Measurements from ENCODE around the gene TAF3.

Gene TAF3

GRCh38 chr10:8035641-8036470 is 217.6 kb downstream of the TAF3 start:
- Histone ChIP-seq H3K4me3 (ENCODE audit: low read length) (no peak overlapping the region), H3K4me1 (ENCODE audit: control insufficient read depth, insufficient read depth, low read length) (peaks cover 3% of the 10 kb centered on the region), H3K36me3 (ENCODE audit: control insufficient read depth, insufficient read depth, low read length, severe bottlenecking) (no peaks in the 10 kb centered on the region), H3K27me3 (replicated peaks; ENCODE audit: control insufficient read depth, insufficient read depth, low read length) (peaks cover 87% of the 10 kb centered on the region), H3K9me3 (ENCODE audit: control insufficient read depth, low read length) (peaks cover 9% of the 10 kb centered on the region), H3K9ac (ENCODE audit: low read length) (no peak overlapping the region)
- no peak for DNase-seq (ENCODE audit: low read depth)

GRCh38 chr10:8036506-8037198 is 218.3 kb downstream of the TAF3 start:
- Histone ChIP-seq H3K36me3 (ENCODE audit: control insufficient read depth, insufficient read depth, low read length, severe bottlenecking) (no peaks in the 10 kb centered on the region), H3K9me3 (ENCODE audit: control insufficient read depth, low read length) (peaks cover 9% of the 10 kb centered on the region), H3K27me3 (replicated peaks; ENCODE audit: control insufficient read depth, insufficient read depth, low read length) (peaks cover 86% of the 10 kb centered on the region), H3K9ac (ENCODE audit: low read length) (no peak overlapping the region), H3K4me1 (ENCODE audit: control insufficient read depth, insufficient read depth, low read length) (peaks cover 3% of the 10 kb centered on the region), H3K4me3 (ENCODE audit: low read length) (no peak overlapping the region)
- no peak for DNase-seq (ENCODE audit: low read depth)

GRCh38 chr10:8037199-8037801 is 219.0 kb downstream of the TAF3 start:
- no peak overlapping the region for H3K4me3 ChIP-seq (ENCODE audit: low read length)
- H3K9me3 ChIP-seq (ENCODE audit: control insufficient read depth, low read length), result peaks cover 9% of the 10 kb centered on the region
- H3K4me1 ChIP-seq (ENCODE audit: control insufficient read depth, insufficient read depth, low read length), result peaks cover 3% of the 10 kb centered on the region
- no peak overlapping the region for H3K9ac ChIP-seq (ENCODE audit: low read length)
- H3K27me3 ChIP-seq (replicated peaks; ENCODE audit: control insufficient read depth, insufficient read depth, low read length), result peaks cover 88% of the 10 kb centered on the region
- no peaks in the 10 kb centered on the region for H3K36me3 ChIP-seq (ENCODE audit: control insufficient read depth, insufficient read depth, low read length, severe bottlenecking)
- DNase-seq (ENCODE audit: low read depth), result no peak

GRCh38 chr10:8037941-8038894 is 219.9 kb downstream of the TAF3 start:
- H3K9me3 ChIP-seq (ENCODE audit: control insufficient read depth, low read length), result peaks cover 9% of the 10 kb centered on the region

GRCh38 chr10:8039321-8039881 is 221.1 kb downstream of the TAF3 start:
- Histone ChIP-seq H3K4me3 (ENCODE audit: low read length) (no peak overlapping the region), H3K9me3 (ENCODE audit: control insufficient read depth, low read length) (peaks cover 9% of the 10 kb centered on the region), H3K9ac (ENCODE audit: low read length) (no peak overlapping the region), H3K36me3 (ENCODE audit: control insufficient read depth, insufficient read depth, low read length, severe bottlenecking) (no peaks in the 10 kb centered on the region), H3K4me1 (ENCODE audit: control insufficient read depth, insufficient read depth, low read length) (peaks cover 2% of the 10 kb centered on the region), H3K27me3 (replicated peaks; ENCODE audit: control insufficient read depth, insufficient read depth, low read length) (peaks cover 89% of the 10 kb centered on the region)
- DNase-seq (ENCODE audit: low read depth), result no peak

More at GRCh38 chr10:8037941-8038894, 219.9 kb downstream of the TAF3 start:
- Histone ChIP-seq H3K27me3 (replicated peaks; ENCODE audit: control insufficient read depth, insufficient read depth, low read length) (peaks cover 90% of the 10 kb centered on the region), H3K4me1 (ENCODE audit: control insufficient read depth, insufficient read depth, low read length) (peaks cover 3% of the 10 kb centered on the region), H3K36me3 (ENCODE audit: control insufficient read depth, insufficient read depth, low read length, severe bottlenecking) (no peaks in the 10 kb centered on the region), H3K9ac (ENCODE audit: low read length) (no peak overlapping the region), H3K4me3 (ENCODE audit: low read length) (no peak overlapping the region)
- DNase-seq (ENCODE audit: low read depth), result no peak

GRCh38 chr10:8040651-8041050 is 222.3 kb downstream of the TAF3 start:
- H3K4me3 ChIP-seq (ENCODE audit: low read length), result no peak overlapping the region
- peaks cover 93% of the 10 kb centered on the region for H3K27me3 ChIP-seq (replicated peaks; ENCODE audit: control insufficient read depth, insufficient read depth, low read length)

GRCh38 chr10:8041284-8041991 is 223.1 kb downstream of the TAF3 start:
- H3K4me3 ChIP-seq (ENCODE audit: low read length), result no peak overlapping the region
- H3K9me3 ChIP-seq (ENCODE audit: control insufficient read depth, low read length), result peaks cover 9% of the 10 kb centered on the region
- H3K9ac ChIP-seq (ENCODE audit: low read length), result no peak overlapping the region
- no peaks in the 10 kb centered on the region for H3K36me3 ChIP-seq (ENCODE audit: control insufficient read depth, insufficient read depth, low read length, severe bottlenecking)
- DNase-seq (ENCODE audit: low read depth), result no peak
- H3K4me1 ChIP-seq (ENCODE audit: control insufficient read depth, insufficient read depth, low read length), result peaks cover 9% of the 10 kb centered on the region
- H3K27me3 ChIP-seq (replicated peaks; ENCODE audit: control insufficient read depth, insufficient read depth, low read length), result peaks cover 95% of the 10 kb centered on the region

More at GRCh38 chr10:8040651-8041050, 222.3 kb downstream of the TAF3 start:
- peaks cover 9% of the 10 kb centered on the region for H3K9me3 ChIP-seq (ENCODE audit: control insufficient read depth, low read length)
- peaks cover 9% of the 10 kb centered on the region for H3K4me1 ChIP-seq (ENCODE audit: control insufficient read depth, insufficient read depth, low read length)
- no peak overlapping the region for H3K9ac ChIP-seq (ENCODE audit: low read length)
- DNase-seq (ENCODE audit: low read depth), result no peak
- no peaks in the 10 kb centered on the region for H3K36me3 ChIP-seq (ENCODE audit: control insufficient read depth, insufficient read depth, low read length, severe bottlenecking)

- Histone ChIP-seq H3K4me1 (ENCODE audit: control insufficient read depth, insufficient read depth, low read length) (peaks cover 9% of the 10 kb centered on the region), H3K9ac (ENCODE audit: low read length) (no peak overlapping the region), H3K27me3 (replicated peaks; ENCODE audit: control insufficient read depth, insufficient read depth, low read length) (peaks cover 95% of the 10 kb centered on the region), H3K9me3 (ENCODE audit: control insufficient read depth, low read length) (peaks cover 9% of the 10 kb centered on the region), H3K36me3 (ENCODE audit: control insufficient read depth, insufficient read depth, low read length, severe bottlenecking) (no peaks in the 10 kb centered on the region), H3K4me3 (ENCODE audit: low read length) (no peak overlapping the region)
- no peak for DNase-seq (ENCODE audit: low read depth)
Measured at GRCh38 chr10:8041992-8042720, 223.9 kb downstream of the TAF3 start.

GRCh38 chr10:8042721-8043568 is 224.6 kb downstream of the TAF3 start:
- Histone ChIP-seq H3K36me3 (ENCODE audit: control insufficient read depth, insufficient read depth, low read length, severe bottlenecking) (no peaks in the 10 kb centered on the region), H3K4me3 (ENCODE audit: low read length) (no peak overlapping the region), H3K9me3 (ENCODE audit: control insufficient read depth, low read length) (peaks cover 9% of the 10 kb centered on the region), H3K4me1 (ENCODE audit: control insufficient read depth, insufficient read depth, low read length) (peaks cover 9% of the 10 kb centered on the region), H3K9ac (ENCODE audit: low read length) (no peak overlapping the region), H3K27me3 (replicated peaks; ENCODE audit: control insufficient read depth, insufficient read depth, low read length) (peaks cover 96% of the 10 kb centered on the region)
- DNase-seq (ENCODE audit: low read depth), result no peak
